IPS-18c (cell line): ENCODE measurements around the gene FASLG.
"Not testable (repeated sequence)": the region's sequence is repeated elsewhere in the genome, so short reads cannot be mapped to it uniquely, and the experiment has no call there.

Source experiments
- H3K4me3 ChIP-seq: 2 replicates; pipeline ENCODE4 v1.7.0; 2013; ENCODE audit warnings: low read depth, mild to moderate bottlenecking, low read length, moderate library complexity; ENCODE audit not compliant: insufficient read depth
- H3K9me3 ChIP-seq: one replicate; pipeline ENCODE4 v1.6.1; 2013; ENCODE audit warnings: mild to moderate bottlenecking, low read length, moderate library complexity; ENCODE audit not compliant: control insufficient read depth, insufficient read depth

The FASLG gene

DNA sequence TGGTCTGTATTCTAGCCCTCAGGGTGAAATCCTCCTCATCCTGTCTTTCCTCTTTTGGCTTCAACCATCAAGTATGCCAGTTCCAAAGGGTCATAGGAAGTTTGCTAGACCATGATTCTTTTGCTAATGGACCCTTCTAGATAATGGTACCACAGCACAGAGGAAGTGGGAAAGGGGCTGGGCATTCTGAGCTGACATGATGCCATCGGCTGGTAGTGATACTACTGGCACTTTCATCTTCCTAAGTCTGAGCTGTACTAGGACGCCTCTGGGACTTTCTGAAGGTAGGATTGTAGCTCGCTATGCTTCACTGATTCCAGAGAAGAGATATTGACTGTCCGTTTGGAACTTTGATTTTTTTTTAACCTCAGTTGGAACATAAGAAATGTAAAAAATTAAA lies 11.4 kb downstream of the FASLG start:
- H3K4me3 ChIP-seq, result no peak overlapping the region
- H3K9me3 ChIP-seq, result no peaks in the 10 kb centered on the region

DNA sequence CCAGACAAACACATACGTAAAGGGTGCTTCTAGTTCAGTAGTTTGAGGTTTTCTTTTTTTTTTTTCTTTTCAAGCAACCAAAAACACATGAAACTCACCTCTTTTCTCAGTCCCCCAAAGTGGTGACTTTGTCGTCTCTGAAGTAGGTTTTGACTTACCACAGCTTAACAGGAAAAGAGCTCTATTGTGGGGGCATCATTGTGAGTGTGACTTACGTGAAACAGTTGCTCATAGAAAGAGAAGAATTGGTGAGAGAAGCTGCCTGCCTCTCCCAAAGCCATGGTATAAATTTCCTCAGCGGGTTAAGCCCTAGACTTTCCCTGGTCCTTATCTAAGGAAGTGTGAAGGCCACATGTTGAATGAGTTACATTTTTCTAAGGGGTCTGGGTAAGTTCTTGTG lies 11.9 kb downstream of the FASLG start:
- Histone ChIP-seq H3K4me3 (no peak overlapping the region), H3K9me3 (no peaks in the 10 kb centered on the region)

DNA sequence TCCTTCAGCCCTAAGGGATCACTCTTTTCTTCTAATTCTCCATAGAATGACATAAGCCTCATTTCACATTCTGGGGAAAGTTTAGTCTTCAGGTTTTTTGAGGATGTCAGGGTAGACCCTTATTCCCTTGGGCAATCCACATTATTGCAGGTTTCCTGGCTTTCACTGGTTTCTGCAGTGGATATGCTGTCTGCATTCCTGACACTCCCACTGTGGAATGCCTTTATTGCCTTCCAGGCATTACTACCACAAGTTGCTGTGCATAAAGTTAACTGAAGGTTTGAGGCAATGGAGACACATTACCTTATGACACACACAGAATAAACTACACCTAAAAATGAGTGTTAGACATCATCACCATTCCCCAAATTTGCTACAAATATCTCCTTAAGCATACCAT lies 12.7 kb downstream of the FASLG start:
- Histone ChIP-seq H3K4me3 (no peak overlapping the region), H3K9me3 (no peaks in the 10 kb centered on the region)

DNA sequence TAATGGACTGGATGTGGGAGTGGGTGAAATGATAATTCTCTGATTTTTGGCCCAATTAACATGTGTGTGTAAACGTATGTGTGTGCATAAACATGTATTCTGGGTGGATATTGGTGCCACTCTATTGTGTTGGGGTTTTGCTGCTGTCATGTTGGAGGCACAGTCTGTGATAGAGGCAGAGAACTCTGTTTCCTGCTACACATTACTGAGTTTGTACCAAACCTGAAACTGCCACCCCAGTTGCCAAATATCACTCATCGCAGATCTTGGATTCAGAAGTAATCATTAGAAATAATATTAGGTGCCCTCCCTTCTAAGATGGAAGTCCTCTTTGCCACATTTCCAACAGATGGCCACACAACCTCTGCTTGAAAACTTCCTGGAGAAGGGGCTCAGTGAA lies 13.8 kb downstream of the FASLG start:
- H3K4me3 ChIP-seq, result no peak overlapping the region
- H3K9me3 ChIP-seq, result no peaks in the 10 kb centered on the region

DNA sequence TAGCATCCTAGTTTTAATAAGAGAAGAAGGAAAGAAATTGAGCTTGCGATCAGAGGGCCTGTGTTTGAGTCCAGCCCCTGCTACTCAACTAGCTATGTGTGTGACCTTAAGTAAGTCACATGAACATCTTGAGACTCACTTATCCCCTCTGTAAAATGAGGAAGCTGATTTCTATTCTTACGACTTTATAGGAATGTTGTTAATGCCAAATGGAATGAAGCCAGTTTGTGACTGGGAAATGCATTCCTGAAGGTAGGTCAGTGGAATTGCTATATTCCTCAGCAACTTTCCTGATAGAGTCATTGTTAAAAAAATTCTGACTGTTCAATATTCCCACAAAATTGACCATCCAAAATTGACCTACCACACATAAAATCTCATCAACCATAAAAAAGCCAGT lies 14.9 kb downstream of the FASLG start:
- Histone ChIP-seq H3K9me3 (no peaks in the 10 kb centered on the region), H3K4me3 (no peak overlapping the region)

DNA sequence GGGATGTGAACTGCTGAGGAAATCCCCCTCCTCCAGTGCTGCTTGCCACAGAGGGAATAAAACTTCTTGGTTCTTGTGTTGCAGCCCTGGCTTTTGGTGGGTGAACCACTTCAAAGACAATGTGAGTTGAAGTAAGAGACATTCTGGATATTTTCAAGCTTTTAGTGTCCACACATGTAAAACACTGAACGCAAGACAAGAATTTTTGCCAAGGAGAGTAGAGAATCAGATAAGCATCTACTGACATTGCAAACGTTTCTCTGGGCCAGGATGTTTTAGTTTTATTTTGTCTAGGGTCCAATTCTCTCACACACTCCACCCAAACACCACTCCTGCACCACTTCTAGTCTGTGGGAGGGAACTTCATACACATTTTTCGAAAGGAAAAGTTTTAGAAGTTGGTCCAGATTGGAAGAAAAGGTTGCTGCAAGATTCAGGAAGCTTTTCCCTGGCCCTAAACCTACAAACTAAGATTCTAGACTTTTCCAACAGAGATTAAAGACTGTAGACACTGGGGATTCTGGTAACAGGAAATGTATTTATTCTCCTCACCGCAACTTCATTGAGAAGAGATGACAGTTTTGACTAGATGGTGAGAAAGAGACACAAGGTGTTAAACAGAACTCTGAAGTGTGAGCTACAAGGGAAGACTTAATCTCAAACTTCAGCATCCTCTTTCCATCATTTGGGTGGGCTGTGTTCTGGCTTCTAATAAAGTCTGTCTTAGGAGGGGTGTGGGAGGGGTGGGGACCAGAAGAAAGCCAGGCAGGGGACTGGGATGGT lies 16.1 kb downstream of the FASLG start:
- peaks cover 2% of the 10 kb centered on the region for H3K9me3 ChIP-seq
- no peak overlapping the region for H3K4me3 ChIP-seq

DNA sequence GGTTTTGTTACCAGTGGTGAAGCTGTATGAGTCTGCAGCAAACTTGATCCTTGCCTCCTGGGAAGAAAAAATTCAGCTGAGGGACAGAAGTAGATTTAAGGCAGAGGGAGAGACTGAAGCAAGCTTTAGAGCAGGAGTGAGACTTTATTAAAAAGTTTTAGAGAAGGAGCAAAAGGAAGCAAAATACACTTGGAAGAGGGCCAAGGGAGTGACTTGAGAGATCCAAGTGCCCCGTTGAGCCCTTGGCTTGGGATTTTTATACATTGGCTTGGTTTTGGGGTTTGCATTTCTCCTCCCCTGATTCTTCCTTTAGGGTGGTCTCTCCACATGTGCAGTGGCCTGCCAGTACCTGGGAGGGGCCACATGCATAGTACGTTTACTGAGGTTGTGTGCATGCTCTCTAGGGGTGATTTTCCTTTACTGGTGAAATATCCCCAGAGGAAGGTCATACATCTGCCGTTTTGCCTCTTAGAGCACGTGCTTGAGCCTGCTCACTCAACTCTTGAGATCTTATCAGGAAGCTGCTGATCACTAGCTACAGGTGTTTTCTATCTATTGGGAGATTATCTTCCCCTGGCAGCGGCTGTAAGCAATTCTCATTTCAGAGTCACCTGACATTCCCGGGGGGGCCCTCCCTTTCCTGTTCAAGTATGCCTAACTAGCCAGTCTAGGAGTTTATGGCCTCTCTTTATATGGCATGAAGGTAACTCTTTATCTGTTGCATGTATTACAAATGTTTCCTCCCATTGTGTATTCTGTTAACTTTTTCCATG lies 20.3 kb downstream of the FASLG start:
- Histone ChIP-seq H3K4me3 (no peak overlapping the region), H3K9me3 (peaks cover 2% of the 10 kb centered on the region)

DNA sequence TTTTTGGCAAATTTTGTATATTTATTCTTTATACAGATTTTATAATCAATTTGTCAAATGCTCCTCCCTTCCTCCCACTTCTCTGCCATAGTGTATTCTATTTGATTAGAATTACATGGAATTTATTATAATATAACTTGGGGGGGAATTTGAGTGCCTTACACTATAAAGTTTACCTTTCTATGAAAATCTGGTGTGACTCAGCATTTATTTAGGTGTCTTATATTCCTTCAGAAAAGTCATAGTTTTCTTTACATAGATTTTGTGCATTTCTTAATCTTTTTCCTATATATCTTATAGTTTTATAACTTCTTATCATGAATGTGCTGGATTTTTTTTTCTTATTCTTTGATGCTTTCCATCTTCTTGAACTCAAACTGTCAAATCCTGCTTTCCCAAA lies 21.3 kb downstream of the FASLG start:
- no peak overlapping the region for H3K4me3 ChIP-seq

DNA sequence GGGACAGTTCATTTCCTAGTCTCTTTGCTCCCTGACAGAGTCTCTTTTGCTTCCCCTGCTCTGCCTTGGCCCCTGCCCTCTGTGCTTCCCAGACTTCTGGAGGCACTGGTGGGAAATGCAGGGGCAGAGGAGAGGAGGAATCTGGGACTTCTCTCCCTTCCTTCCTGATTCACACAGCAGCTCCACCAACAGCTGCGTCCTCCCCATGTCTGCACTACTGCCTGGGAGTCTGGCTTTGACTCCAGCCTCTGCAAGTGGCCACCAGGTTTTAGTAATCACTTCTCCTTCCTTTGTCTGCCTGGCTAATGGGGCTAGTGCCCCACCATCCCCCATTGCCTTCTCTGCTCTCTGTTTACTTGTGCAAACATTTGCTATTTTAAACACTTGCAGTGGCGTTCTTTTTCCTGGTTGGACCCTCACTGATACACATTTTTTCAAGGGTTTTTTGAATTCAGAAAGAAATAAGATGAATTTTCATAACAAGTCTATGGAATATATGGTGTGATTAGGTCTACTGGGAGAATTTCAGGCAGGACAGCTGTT lies 21.9 kb downstream of the FASLG start:
- H3K9me3 ChIP-seq, result peaks cover 2% of the 10 kb centered on the region
- H3K4me3 ChIP-seq, result no peak overlapping the region

More for the DNA sequence above, 21.3 kb downstream of the FASLG start:
- peaks cover 2% of the 10 kb centered on the region for H3K9me3 ChIP-seq

DNA sequence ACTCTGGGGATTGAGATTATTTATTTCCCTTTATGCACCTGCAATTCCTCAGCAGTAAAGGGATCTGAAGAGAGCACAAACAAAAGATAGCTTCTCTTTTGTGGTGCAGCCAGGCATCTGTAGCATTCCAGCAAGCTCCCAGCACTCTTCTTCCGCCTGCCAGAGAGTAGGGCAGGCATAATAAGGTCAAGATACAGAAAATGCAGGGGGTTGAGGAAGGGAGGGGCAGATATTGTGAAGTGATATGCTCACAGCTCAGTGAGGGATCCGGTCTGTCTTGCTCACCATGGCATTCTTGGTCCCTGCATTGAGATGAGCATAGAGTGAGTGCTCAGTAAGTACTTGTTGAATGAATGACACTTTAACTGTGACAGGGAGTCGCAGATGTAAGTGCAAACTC lies 23.9 kb downstream of the FASLG start:
- no peak overlapping the region for H3K4me3 ChIP-seq
- H3K9me3 ChIP-seq, result peaks cover 2% of the 10 kb centered on the region

DNA sequence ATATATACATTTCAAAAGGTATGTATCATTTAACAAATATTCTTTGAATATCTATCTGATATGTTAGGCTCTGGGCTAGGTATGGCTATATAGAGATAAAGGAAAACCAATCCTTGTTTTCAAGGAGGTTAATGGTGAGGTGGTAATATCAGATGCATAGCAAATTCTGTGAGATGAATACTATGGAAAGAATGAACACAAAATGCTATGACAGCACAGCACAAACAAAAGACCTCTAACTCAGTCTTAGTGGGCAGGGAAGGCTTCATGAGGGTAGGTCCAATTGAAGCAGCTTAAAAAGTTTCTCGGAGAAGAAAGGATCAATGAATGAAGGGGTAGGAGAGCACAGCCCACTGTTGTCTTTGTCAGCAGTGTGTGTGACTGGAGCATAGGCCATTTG lies 27.2 kb downstream of the FASLG start:
- Histone ChIP-seq H3K4me3 (no peak overlapping the region), H3K9me3 (no peaks in the 10 kb centered on the region)

DNA sequence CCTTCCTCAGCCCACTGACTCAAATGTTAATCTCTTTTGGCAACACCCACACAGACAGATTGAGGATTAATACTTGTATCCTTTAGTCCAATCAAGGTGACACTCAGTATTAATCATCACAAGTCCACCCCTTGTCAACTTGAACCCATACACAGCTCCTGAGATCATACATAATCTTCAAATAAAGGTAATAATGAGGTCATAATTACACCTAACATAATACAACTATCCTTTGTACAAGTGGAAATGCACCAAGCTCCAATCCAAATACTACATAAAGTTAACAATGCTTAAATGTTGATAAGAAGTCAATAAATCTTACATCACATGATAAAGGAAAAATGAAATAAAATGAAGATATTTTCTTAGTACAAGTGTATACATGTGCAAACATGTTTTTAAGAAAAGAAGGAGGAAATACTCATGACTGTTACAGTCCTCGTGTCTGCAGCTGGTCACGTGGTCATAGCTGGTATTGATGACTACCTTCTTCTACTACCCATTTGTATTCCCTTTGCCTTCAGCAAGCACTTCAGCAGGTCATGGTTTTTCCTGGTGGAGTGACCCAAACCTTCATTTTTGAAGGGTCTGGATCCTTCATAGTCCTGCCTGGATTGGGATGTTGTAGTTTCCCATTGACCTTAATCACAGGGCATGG lies 29.7 kb downstream of the FASLG start:
- H3K9me3 ChIP-seq, H3K4me3 ChIP-seq: not testable (repeated sequence)

DNA sequence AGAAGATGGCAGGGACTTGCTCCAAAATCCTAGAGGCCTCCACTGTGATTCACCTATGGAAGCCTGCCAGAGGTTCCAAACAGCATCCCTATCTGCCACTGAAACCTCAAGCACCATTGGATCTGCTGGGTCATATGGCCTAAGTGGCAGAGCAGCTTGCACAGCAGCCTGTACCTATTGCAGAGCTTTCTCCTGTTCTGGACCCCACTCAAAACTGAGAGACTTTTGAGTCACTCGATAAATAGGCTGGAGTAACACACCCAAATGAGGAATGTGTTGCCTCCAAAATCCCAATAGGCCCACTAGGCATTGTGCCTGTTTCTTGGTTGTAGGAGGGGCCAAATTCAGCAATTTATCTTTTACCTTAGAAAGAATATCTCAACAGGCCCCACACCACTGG lies 32.0 kb downstream of the FASLG start:
- not testable (repeated sequence) for H3K4me3 ChIP-seq, H3K9me3 ChIP-seq

DNA sequence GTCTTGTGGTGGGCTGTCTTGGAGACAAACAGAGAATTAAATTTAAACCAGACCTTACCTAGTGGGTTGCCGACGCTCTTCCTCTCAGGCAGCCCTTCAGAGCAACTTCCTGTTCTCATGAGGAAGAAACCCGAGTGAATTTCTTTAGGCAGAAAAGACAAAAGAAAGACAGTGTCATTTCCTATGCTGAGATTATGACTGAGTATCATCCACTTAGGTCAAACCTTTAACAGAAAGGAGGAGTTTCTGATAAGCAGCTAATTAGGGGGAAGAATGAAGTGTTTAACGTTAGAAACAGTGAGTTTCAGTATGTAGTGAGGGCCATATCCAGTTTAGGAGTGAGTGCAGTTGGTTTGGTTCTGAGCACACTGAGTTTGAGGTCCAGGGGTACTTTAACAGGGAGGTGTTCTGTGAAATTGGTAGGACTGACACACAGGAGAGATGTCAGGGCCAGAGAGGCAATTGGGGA lies 38.7 kb downstream of the FASLG start:
- Histone ChIP-seq H3K9me3 (no peaks in the 10 kb centered on the region), H3K4me3 (no peak overlapping the region)

DNA sequence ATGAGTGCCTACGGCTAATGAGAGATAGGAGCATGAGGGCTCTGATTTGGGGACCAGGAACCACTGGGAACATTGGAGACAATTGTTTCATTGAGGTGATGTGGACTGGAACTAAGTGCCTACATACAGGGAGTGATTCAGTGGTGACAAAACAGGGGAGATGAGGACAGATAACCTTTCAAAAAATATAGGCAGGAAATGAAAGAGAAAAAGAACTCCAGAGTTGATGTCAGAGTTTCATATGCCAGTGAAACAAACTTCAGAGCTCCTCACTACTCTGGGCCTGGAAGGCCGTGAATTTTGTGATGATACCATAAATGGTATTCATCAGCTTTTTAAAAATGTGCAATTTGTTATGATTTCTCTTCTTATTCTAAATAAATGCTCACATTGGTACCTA lies 39.3 kb downstream of the FASLG start:
- H3K9me3 ChIP-seq, result no peaks in the 10 kb centered on the region
- H3K4me3 ChIP-seq, result no peak overlapping the region

DNA sequence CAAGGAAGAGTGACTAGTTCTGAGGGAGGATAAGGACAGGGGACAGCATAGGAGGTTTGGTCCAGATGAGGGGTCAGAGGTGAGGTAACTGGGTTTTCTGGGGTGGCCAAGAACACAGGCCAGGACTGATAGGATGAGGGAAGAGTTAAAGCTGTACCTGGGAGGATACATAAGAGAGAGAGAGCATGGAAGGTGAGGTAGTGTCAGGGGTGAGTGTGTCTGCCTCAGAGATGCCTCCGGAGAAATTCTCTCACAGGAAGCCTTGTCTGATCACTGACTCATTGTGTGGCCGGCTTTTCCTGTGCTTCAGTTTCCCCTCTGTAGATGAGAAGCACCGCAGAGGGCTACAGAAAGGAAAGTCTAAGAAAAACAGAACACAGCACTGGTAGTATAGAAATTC lies 40.2 kb downstream of the FASLG start:
- no peak overlapping the region for H3K4me3 ChIP-seq
- no peaks in the 10 kb centered on the region for H3K9me3 ChIP-seq

DNA sequence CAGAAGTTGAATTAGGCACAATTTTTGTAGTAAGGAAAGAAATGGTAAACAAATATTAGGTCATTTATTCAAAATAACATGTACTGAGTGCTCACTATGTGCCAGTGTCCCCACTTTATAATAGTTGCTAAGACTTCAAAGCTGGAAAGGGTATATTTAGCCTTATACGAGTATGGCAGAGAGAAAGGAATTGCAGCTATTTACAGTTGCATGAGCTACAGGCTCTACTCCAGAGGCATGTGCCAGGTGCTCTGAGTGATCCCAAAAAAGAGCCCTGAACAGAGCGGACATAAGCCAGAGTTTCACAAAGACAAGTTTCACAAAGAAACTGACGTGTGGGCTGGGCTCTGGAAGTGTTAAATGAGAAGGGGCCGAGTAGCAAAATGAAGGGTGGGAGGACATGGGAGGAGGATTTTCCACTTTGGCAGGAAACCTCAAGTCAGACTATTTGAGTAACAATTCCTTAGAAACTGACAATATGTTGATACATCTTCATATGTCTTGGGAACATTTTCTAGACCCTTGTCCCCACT lies 40.9 kb downstream of the FASLG start:
- Histone ChIP-seq H3K4me3 (no peak overlapping the region), H3K9me3 (no peaks in the 10 kb centered on the region)
